Glomerular visceral epithelial cell (primary cell): ENCODE measurements around the gene CCDC47.
A peak's percentile ranks its signal among the peaks of the same experiment; 100 is the strongest.
"Not testable (repeated sequence)": the region's sequence is repeated elsewhere in the genome, so short reads cannot be mapped to it uniquely, and the experiment has no call there.

Source experiments
- DNase-seq: peaks from one replicate; pipeline ENCODE4 v3.0.0-alpha.2; 2016; ENCODE audit errors: extremely low spot score

Gene CCDC47

GRCh38 chr17:63722403-63722802, 51.0 kb downstream of the CCDC47 start:
- no peak for DNase-seq

GRCh38 chr17:63720194-63720593, 53.2 kb downstream of the CCDC47 start:
- not testable (repeated sequence) for DNase-seq

GRCh38 chr17:63718988-63719387, 54.4 kb downstream of the CCDC47 start:
- no peak for DNase-seq

- DNase-seq: no peak
These were observed 57.0 kb downstream of the CCDC47 start for GRCh38 chr17:63716426-63716825.

- no peak for DNase-seq
These were observed 58.7 kb downstream of the CCDC47 start for GRCh38 chr17:63714550-63715277.

GRCh38 chr17:63709110-63709509, 64.3 kb downstream of the CCDC47 start:
- DNase-seq: no peak

GRCh38 chr17:63707151-63707550, 66.2 kb downstream of the CCDC47 start:
- DNase-seq: no peak

- no peak for DNase-seq
These were observed 66.9 kb downstream of the CCDC47 start for GRCh38 chr17:63706336-63707082.

GRCh38 chr17:63705657-63706056, 67.7 kb downstream of the CCDC47 start:
- DNase-seq: no peak

GRCh38 chr17:63704836-63705235, 68.6 kb downstream of the CCDC47 start:
- DNase-seq: no peak

- no peak for DNase-seq
These were observed 69.2 kb downstream of the CCDC47 start for GRCh38 chr17:63704259-63704576.

- no peak for DNase-seq
These were observed 69.7 kb downstream of the CCDC47 start for GRCh38 chr17:63703556-63704258.

- no peak for DNase-seq
These were observed 70.4 kb downstream of the CCDC47 start for GRCh38 chr17:63703029-63703428.

- no peak for DNase-seq
These were observed 70.7 kb downstream of the CCDC47 start for GRCh38 chr17:63702721-63703015.

- DNase-seq: no peak
These were observed 71.3 kb downstream of the CCDC47 start for GRCh38 chr17:63701868-63702720.

- DNase-seq: no peak
These were observed 72.0 kb downstream of the CCDC47 start for GRCh38 chr17:63701456-63701820.

- no peak for DNase-seq
These were observed 72.6 kb downstream of the CCDC47 start for GRCh38 chr17:63700528-63701455.

- DNase-seq: peak; percentile 65
These were observed 73.5 kb downstream of the CCDC47 start, which contains the start of gene LIMD2 for GRCh38 chr17:63699638-63700527. Gene LIMD2, minus strand, starts transcription at chr17:63700125. Its CDS starts 827 bp downstream, at chr17:63699298.

GRCh38 chr17:63698886-63699637, 74.3 kb downstream of the CCDC47 start:
- DNase-seq: peak; percentile 68
